Hepatocyte (in vitro differentiated cells): ENCODE results near the gene GMIP. TPM values are rescaled to one million over a fixed set of nuclear protein-coding genes. Genes with fewer than 3 reads are reported as not detected.

Source experiments
- DNase-seq: peaks from one replicate; pipeline ENCODE4 v3.0.0-alpha.2; 2016; ENCODE audit warnings: low spot score
- H2AFZ ChIP-seq: fragments of 200-600 bp; sonication (generic); 2 replicates; pipeline ENCODE4 v1.6.0; 2016; ENCODE audit warnings: antibody characterized with exemption, mild to moderate bottlenecking
- H3K27ac ChIP-seq: fragments of 200-600 bp; sonication (generic); 2 replicates; pipeline ENCODE4 v1.5.1; 2016; ENCODE audit warnings: mild to moderate bottlenecking
- H3K27me3 ChIP-seq: fragments of 200-600 bp; sonication (generic); 2 replicates; pipeline ENCODE4 v1.6.1; 2016
- H3K36me3 ChIP-seq: fragments of 200-600 bp; sonication (generic); replicated peaks from 2 replicates; pipeline ENCODE4 v1.5.1; 2016; ENCODE audit warnings: low read depth; ENCODE audit not compliant: insufficient read depth
- H3K4me1 ChIP-seq: fragments of 200-600 bp; sonication (generic); 2 replicates; pipeline ENCODE4 v1.5.1; 2016; ENCODE audit warnings: mild to moderate bottlenecking, moderate library complexity; ENCODE audit not compliant: insufficient read depth
- H3K4me2 ChIP-seq: fragments of 200-600 bp; sonication (generic); 2 replicates; pipeline ENCODE4 v1.6.0; 2016
- H3K4me3 ChIP-seq: fragments of 200-600 bp; sonication (generic); 2 replicates; pipeline ENCODE4 v1.5.1; 2016; ENCODE audit warnings: mild to moderate bottlenecking
- H3K79me2 ChIP-seq: fragments of 200-600 bp; sonication (generic); 2 replicates; pipeline ENCODE4 v1.6.0; 2017; ENCODE audit warnings: mild to moderate bottlenecking
- H3K9me2 ChIP-seq: fragments of 200-600 bp; sonication (generic); replicated peaks from 2 replicates; pipeline ENCODE4 v1.6.0; 2017; ENCODE audit warnings: mild to moderate bottlenecking; ENCODE audit not compliant: insufficient read depth
- H3K9me3 ChIP-seq: fragments of 200-600 bp; sonication (generic); 2 replicates; pipeline ENCODE4 v1.5.1; 2016; ENCODE audit warnings: low read depth, mild to moderate bottlenecking
- H4K20me1 ChIP-seq: fragments of 200-600 bp; sonication (generic); 2 replicates; pipeline ENCODE4 v1.6.0; 2016; ENCODE audit warnings: mild to moderate bottlenecking; ENCODE audit not compliant: insufficient read depth, poor library complexity, severe bottlenecking
- EZH2 ChIP-seq: fragments of 200-600 bp; sonication (generic); IDR thresholded peaks from 2 replicates; pipeline ENCODE4 v1.6.1; 2016; ENCODE audit warnings: antibody characterized with exemption, mild to moderate bottlenecking, borderline replicate concordance
- EZH2phosphoT487 ChIP-seq: fragments of 200-600 bp; sonication (generic); IDR thresholded peaks from one replicate; pipeline ENCODE4 v1.6.1; 2018; ENCODE audit warnings: antibody characterized with exemption, mild to moderate bottlenecking, low read depth, moderate library complexity; ENCODE audit not compliant: unreplicated experiment, severe bottlenecking
- WGBS: methylation state at CpG from one replicate; pipeline ENCODE4 v1.1.6; 2016; ENCODE audit warnings: low lambda C conversion rate; ENCODE audit errors: missing lambda C conversion rate; 5-methylcytosine and 5-hydroxymethylcytosine counted together
- polyA plus RNA-seq: library from polyadenylated mRNA; unstranded; fragments of >200 nt; fragmentation: Nextera tagmentation; extraction: Ambion mirVana; gene quantifications from 2 replicates; pipeline ENCODE4 v1.2.1, GENCODE V29; 2016
- total RNA-seq: library from RNA; depleted of rRNA; stranded (reverse); fragments of >200 nt; gene quantifications from 2 replicates; pipeline ENCODE4 v1.2.3, GENCODE V29; 2014
- TF ChIP-seq, protein P1 (sequence below): fragments of 200-600 bp; sonication (generic); IDR thresholded peaks from 2 replicates; pipeline ENCODE4 v1.5.1; 2016; ENCODE audit warnings: antibody characterized with exemption, mild to moderate bottlenecking; ENCODE audit not compliant: poor library complexity

The GMIP gene
- total and polyA plus RNA-seq, 2 experiments from 2014 or later = 5.6 to 13.0 TPM

DNA sequence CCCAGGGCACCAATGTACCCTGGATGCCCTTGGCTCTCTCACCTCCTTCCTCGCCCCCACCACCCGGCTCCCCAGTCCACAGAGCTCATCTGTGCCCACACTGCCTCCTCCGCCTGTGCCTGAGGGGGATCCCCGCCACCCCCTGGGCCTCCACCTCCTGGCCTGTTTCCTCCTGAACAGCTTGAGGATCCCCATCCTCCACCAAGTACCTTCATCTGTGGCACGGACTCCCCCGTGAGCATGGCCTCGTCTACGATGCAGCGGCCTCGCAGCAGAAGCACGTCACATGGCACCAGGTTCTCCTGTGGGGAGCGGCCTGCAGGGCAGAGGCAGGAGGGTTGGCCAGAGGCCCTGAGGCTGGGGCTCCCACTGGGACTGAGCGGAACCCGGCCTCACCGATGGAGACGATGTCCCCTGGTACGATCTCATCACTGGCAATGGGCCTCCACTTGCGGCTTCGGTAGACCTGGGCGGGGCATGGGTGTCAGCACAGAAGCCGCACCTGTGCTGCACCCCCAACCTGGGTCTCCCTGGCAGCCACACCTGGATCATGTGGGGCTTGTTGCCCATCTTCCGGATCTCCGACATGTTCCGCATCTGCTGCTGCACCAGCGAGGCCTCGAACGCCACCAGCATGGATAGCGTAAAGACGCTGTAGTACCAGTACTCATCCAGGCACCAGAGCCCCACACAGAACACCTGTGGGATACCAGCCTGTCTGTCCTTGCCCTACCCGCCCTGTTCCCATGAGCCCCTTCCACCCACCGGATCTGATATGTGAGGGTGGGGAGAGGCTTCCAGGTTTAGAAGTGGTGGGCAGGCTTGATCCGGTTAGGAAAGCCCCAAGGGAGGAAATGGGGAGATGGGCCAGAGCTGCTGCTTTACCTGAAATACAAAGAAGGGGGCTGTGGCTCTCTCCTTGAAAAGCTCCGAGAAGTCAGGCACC lies 13.3 kb upstream of the GMIP start:
- Histone ChIP-seq H2AFZ (no peak overlapping the region), H3K9me2 (no peaks in the 10 kb centered on the region), H3K36me3 (no peaks in the 10 kb centered on the region), H4K20me1 (peaks cover 5% of the 10 kb centered on the region), H3K9me3 (no peaks in the 10 kb centered on the region), H3K4me1 (no peaks in the 10 kb centered on the region), H3K4me3 (no peak overlapping the region), H3K4me2 (no peak overlapping the region), H3K27ac (no peak overlapping the region), H3K79me2 (peaks cover 21% of the 10 kb centered on the region), H3K27me3 (no peaks in the 10 kb centered on the region)
- TF ChIP-seq, protein P1, sequence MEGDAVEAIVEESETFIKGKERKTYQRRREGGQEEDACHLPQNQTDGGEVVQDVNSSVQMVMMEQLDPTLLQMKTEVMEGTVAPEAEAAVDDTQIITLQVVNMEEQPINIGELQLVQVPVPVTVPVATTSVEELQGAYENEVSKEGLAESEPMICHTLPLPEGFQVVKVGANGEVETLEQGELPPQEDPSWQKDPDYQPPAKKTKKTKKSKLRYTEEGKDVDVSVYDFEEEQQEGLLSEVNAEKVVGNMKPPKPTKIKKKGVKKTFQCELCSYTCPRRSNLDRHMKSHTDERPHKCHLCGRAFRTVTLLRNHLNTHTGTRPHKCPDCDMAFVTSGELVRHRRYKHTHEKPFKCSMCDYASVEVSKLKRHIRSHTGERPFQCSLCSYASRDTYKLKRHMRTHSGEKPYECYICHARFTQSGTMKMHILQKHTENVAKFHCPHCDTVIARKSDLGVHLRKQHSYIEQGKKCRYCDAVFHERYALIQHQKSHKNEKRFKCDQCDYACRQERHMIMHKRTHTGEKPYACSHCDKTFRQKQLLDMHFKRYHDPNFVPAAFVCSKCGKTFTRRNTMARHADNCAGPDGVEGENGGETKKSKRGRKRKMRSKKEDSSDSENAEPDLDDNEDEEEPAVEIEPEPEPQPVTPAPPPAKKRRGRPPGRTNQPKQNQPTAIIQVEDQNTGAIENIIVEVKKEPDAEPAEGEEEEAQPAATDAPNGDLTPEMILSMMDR = no peak
- no peak for TF ChIP-seq EZH2
- no peak for TF ChIP-seq EZH2phosphoT487
- DNase-seq = no peak
- 96% methylated on average over 31 of the region's 33 CpGs for WGBS

DNA sequence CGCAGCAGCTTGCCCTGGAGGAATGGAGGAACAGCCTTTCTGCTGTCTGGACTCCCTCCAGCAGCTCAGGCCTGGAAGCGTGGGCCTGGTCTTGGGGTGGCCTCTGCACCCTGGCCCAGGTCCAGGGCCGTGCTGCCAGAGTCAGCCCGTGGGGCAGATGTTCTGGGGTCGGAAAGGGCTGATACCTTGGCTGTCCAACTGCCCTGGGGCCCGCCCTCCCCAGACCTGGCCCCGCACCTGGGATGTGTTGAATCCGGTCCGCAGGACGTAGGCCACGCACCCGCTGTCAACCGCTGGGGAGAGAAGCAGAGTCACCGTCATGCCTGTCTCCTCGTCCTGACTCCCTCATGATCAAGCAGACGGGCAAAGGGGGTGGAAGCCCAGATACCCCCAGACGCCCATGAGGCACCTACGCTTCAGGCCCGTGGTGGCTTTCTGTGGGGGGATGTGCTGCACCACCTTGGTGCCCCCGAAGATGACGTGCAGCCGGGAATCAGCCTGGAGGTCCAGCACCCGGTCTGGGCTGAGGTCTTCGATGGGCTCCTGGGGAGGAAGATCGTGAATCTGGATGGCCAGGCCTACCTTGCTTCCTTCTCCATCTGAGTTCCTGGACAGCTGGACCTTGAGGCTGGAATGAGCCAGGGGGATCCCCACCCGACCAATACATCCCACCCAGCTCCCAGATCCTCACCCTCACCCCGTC lies 12.3 kb upstream of the GMIP start:
- WGBS = 98% methylated on average over 27 of the region's 27 CpGs
- Histone ChIP-seq H3K4me2 (no peak overlapping the region), H3K27me3 (no peaks in the 10 kb centered on the region), H2AFZ (no peak overlapping the region), H3K4me1 (no peaks in the 10 kb centered on the region), H3K27ac (no peak overlapping the region), H3K36me3 (no peaks in the 10 kb centered on the region), H4K20me1 (no peaks in the 10 kb centered on the region), H3K9me3 (no peaks in the 10 kb centered on the region), H3K79me2 (peaks cover 12% of the 10 kb centered on the region), H3K9me2 (no peaks in the 10 kb centered on the region), H3K4me3 (no peak overlapping the region)
- no peak for TF ChIP-seq EZH2phosphoT487
- no peak for TF ChIP-seq EZH2
- TF ChIP-seq, protein P1 = no peak
- DNase-seq = no peak

DNA sequence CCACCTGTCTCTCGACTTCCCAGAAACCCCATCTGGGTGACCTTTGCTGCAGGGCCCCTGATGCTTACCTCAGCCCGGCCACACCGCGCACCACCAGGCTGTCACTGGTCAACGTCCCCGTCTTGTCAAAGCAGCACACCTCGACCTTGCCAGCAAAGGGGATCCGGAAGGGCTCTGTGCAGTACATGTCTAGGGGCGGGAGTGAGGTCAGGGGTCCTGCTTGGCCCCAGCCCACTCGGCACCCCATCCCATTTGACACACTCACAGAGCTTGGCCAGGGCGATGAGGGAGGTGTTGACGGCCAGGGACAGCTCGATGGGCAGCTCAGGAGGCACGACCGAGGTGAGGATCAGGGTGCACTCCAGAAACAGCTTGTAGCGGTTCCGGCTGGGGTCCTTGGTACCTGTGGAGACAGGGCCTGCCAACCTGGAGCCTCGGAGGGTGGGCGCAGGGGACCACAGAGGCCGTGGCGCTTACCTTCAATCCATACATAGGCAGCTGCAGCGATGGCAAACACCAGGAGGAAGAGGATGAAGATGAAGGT lies 11.7 kb upstream of the GMIP start:
- peaks cover 7% of the 10 kb centered on the region for H3K79me2 ChIP-seq
- H3K36me3 ChIP-seq = no peaks in the 10 kb centered on the region
- H3K4me2 ChIP-seq = no peak overlapping the region
- DNase-seq = no peak
- H3K27me3 ChIP-seq = no peaks in the 10 kb centered on the region
- TF ChIP-seq EZH2phosphoT487 = no peak
- TF ChIP-seq, protein P1 = no peak
- no peak for TF ChIP-seq EZH2
- H3K4me3 ChIP-seq = no peak overlapping the region
- no peaks in the 10 kb centered on the region for H3K9me2 ChIP-seq
- no peaks in the 10 kb centered on the region for H3K9me3 ChIP-seq
- no peaks in the 10 kb centered on the region for H4K20me1 ChIP-seq
- H2AFZ ChIP-seq = no peak overlapping the region
- 95% methylated on average over 20 of the region's 22 CpGs for WGBS
- H3K4me1 ChIP-seq = no peaks in the 10 kb centered on the region
- no peak overlapping the region for H3K27ac ChIP-seq
